SK-N-SH treated with all-trans-retinoic acid at 6 μM for 48 hours (cell line): ENCODE data around the gene CCDC57.

ENCODE experiments used
- ATAC-seq: fragments of 200-7000 bp; cut with Tn5 transposase; 3 replicates; pipeline ENCODE4 v1.9.1; 2020; ENCODE audit warnings: mild to moderate bottlenecking, moderate library complexity
- ARNTL ChIP-seq: fragments of 450-650 bp; formaldehyde crosslinking; IDR thresholded peaks from 2 replicates; pipeline ENCODE4 v1.5.0; 2020; ENCODE audit warnings: low read depth, mild to moderate bottlenecking, moderate library complexity, borderline replicate concordance
- CSDC2 ChIP-seq: fragments of 250-450 bp; sonication (Bioruptor Pico); IDR thresholded peaks from 2 replicates; pipeline ENCODE4 v1.5.0; 2020; ENCODE audit warnings: mild to moderate bottlenecking, moderate library complexity
- ESRRG ChIP-seq: fragments of 250-450 bp; sonication (Bioruptor Pico); IDR thresholded peaks from 2 replicates; pipeline ENCODE4 v1.6.1; 2021; ENCODE audit warnings: mild to moderate bottlenecking
- OSR1 ChIP-seq: fragments of 250-450 bp; sonication (Bioruptor Pico); IDR thresholded peaks from 2 replicates; pipeline ENCODE4 v1.8.0; 2022; ENCODE audit warnings: moderate library complexity, mild to moderate bottlenecking, inconsistent platforms
- PATZ1 ChIP-seq: fragments of 250-450 bp; sonication (Bioruptor Pico); IDR thresholded peaks from 2 replicates; pipeline ENCODE4 v1.8.0; 2020; ENCODE audit warnings: mild to moderate bottlenecking, moderate library complexity, borderline replicate concordance
- POU6F1 ChIP-seq: fragments of 250-450 bp; sonication (Bioruptor Pico); IDR thresholded peaks from 2 replicates; pipeline ENCODE4 v1.8.0; 2021; ENCODE audit warnings: low read depth, mild to moderate bottlenecking, moderate library complexity, borderline replicate concordance
- TCF4 ChIP-seq: fragments of 250-450 bp; sonication (Bioruptor Pico); IDR thresholded peaks from 2 replicates; pipeline ENCODE4 v1.8.0; 2021; ENCODE audit warnings: mild to moderate bottlenecking, moderate library complexity, borderline replicate concordance
- TOX ChIP-seq: fragments of 250-450 bp; sonication (Bioruptor Pico); IDR thresholded peaks from 2 replicates; pipeline ENCODE4 v1.8.0; 2021; ENCODE audit warnings: mild to moderate bottlenecking, moderate library complexity, borderline replicate concordance
- TSHZ2 ChIP-seq: fragments of 250-450 bp; sonication (Bioruptor Pico); IDR thresholded peaks from 2 replicates; pipeline ENCODE4 v1.5.0; 2020; ENCODE audit warnings: mild to moderate bottlenecking, moderate library complexity
- ZC3H10 ChIP-seq: fragments of 250-450 bp; sonication (Bioruptor Pico); IDR thresholded peaks from 2 replicates; pipeline ENCODE4 v1.5.1; 2021; ENCODE audit warnings: mild to moderate bottlenecking, moderate library complexity
- ZFP30 ChIP-seq: fragments of 450-650 bp; formaldehyde crosslinking; IDR thresholded peaks from 2 replicates; pipeline ENCODE4 v1.5.0; 2022; ENCODE audit warnings: mild to moderate bottlenecking, moderate library complexity
- ZNF8 ChIP-seq: fragments of 450-650 bp; formaldehyde crosslinking; IDR thresholded peaks from 2 replicates; pipeline ENCODE4 v1.5.0; 2020; ENCODE audit warnings: mild to moderate bottlenecking, moderate library complexity

CCDC57 gene

GRCh38 chr17:82219753-82220709 is 7.4 kb upstream of the CCDC57 start:
- TF ChIP-seq ZNF8 (no peak), POU6F1 (CRISPR knock-in tag) (no peak), ARNTL (CRISPR knock-in tag) (no peak), TOX (CRISPR knock-in tag) (no peak), ZC3H10 (CRISPR knock-in tag) (no peak), CSDC2 (CRISPR knock-in tag) (no peak), TCF4 (CRISPR knock-in tag) (no peak), PATZ1 (CRISPR knock-in tag) (no peak), TSHZ2 (no peak), ZFP30 (CRISPR knock-in tag) (no peak)
- TF ChIP-seq, all 23 proteins: peak for 0
- no peak for ATAC-seq

- no peak for TF ChIP-seq TSHZ2
- TF ChIP-seq PATZ1 (CRISPR knock-in tag) = no peak
- no peak for TF ChIP-seq CSDC2 (CRISPR knock-in tag)
- ATAC-seq = no peak
These were observed 6.4 kb upstream of the CCDC57 start for GRCh38 chr17:82219083-82219482.

- no peak for ATAC-seq
- TF ChIP-seq TCF4 (CRISPR knock-in tag) (no peak), TOX (CRISPR knock-in tag) (no peak), OSR1 (no peak), ESRRG (CRISPR knock-in tag) (no peak)
These were observed 5.9 kb upstream of the CCDC57 start for GRCh38 chr17:82218349-82219075.
